GM18868 (cell line): ENCODE data around the gene FAM174C.
A peak's percentile ranks its signal among the peaks of the same experiment; 100 is the strongest.

Source experiments
- ATAC-seq: cut with Tn5 transposase; IDR thresholded peaks from one replicate; pipeline ENCODE4 v1.9.1; 2021; ENCODE audit warnings: mild to moderate bottlenecking, moderate library complexity; ENCODE audit not compliant: unreplicated experiment

The FAM174C gene

GRCh38 chr19:1249990-1250436 is 25.3 kb upstream of the FAM174C start:
- ATAC-seq, result no peak

- no peak for ATAC-seq
Observed at GRCh38 chr19:1250437-1251260, 24.7 kb upstream of the FAM174C start.

GRCh38 chr19:1251330-1252220 is 23.8 kb upstream of the FAM174C start:
- ATAC-seq, result no peak

GRCh38 chr19:1252221-1252820 is 23.0 kb upstream of the FAM174C start:
- no peak for ATAC-seq

GRCh38 chr19:1252821-1253513 is 22.4 kb upstream of the FAM174C start:
- no peak for ATAC-seq

- ATAC-seq, result no peak
Observed at GRCh38 chr19:1253514-1254080, 21.7 kb upstream of the FAM174C start.

- no peak for ATAC-seq
Observed at GRCh38 chr19:1254081-1254527, 21.2 kb upstream of the FAM174C start.

- no peak for ATAC-seq
Observed at GRCh38 chr19:1254530-1255185, 20.7 kb upstream of the FAM174C start.

- ATAC-seq, result no peak
Observed at GRCh38 chr19:1255186-1256161, 19.9 kb upstream of the FAM174C start.

- no peak for ATAC-seq
Observed at GRCh38 chr19:1256646-1257474, 18.5 kb upstream of the FAM174C start.

GRCh38 chr19:1257475-1258162 is 17.7 kb upstream of the FAM174C start:
- no peak for ATAC-seq

GRCh38 chr19:1258163-1258492 is 17.2 kb upstream of the FAM174C start:
- no peak for ATAC-seq

- ATAC-seq, result no peak
Observed at GRCh38 chr19:1258707-1259205, 16.6 kb upstream of the FAM174C start.

- ATAC-seq, result peak; percentile 27
Observed at GRCh38 chr19:1259206-1259875, 16.0 kb upstream of the FAM174C start.

GRCh38 chr19:1259876-1260748 is 15.2 kb upstream of the FAM174C start:
- ATAC-seq, result no peak
